AG09309 (cell line): Measurements from ENCODE around the gene SPEN.
A peak's percentile ranks its signal among the peaks of the same experiment; 100 is the strongest.

Source experiments
- DNase-seq: peaks from one replicate; pipeline ENCODE4 v3.0.0-alpha.2; 2010; ENCODE audit warnings: low read depth
- H3K4me3 ChIP-seq: 2 replicates; pipeline ENCODE4 v1.5.1; 2011; ENCODE audit warnings: mild to moderate bottlenecking, low read depth, low read length, moderate library complexity; ENCODE audit not compliant: control insufficient read depth
- CTCF ChIP-seq: IDR thresholded peaks from 2 replicates; pipeline ENCODE4 v1.5.1; 2011; ENCODE audit warnings: mild to moderate bottlenecking, low read depth, low read length, inconsistent platforms; ENCODE audit not compliant: insufficient read depth, control insufficient read depth; ENCODE audit errors: missing control alignments

Gene SPEN

GRCh38 chr1:15948595-15949452, 101.3 kb downstream of the SPEN start:
- no peak for TF ChIP-seq CTCF
- H3K4me3 ChIP-seq, result peak overlapping the region; percentile 22; the same call in 1 of the 2 replicates
- peak; percentile 88 for DNase-seq

GRCh38 chr1:15949453-15950245, 102.1 kb downstream of the SPEN start:
- H3K4me3 ChIP-seq, result peak overlapping the region; percentile 22
- DNase-seq, result peak; percentile 93
- no peak for TF ChIP-seq CTCF

GRCh38 chr1:15950302-15950701, 102.8 kb downstream of the SPEN start:
- no peak for DNase-seq
- no peak overlapping the region for H3K4me3 ChIP-seq
- TF ChIP-seq CTCF, result no peak

- no peak overlapping the region for H3K4me3 ChIP-seq
These were observed 103.3 kb downstream of the SPEN start for GRCh38 chr1:15950763-15951295.

GRCh38 chr1:15951341-15952153, 104.0 kb downstream of the SPEN start:
- DNase-seq, result no peak
- no peak overlapping the region for H3K4me3 ChIP-seq
- TF ChIP-seq CTCF, result no peak

More at GRCh38 chr1:15950763-15951295, 103.3 kb downstream of the SPEN start:
- peak; percentile 47 for DNase-seq
- TF ChIP-seq CTCF, result no peak
